GM18519 (cell line): ENCODE measurements around the gene SNX20.

Source experiments
- ATAC-seq: cut with Tn5 transposase; IDR thresholded peaks from one replicate; pipeline ENCODE4 v1.9.1; 2021; ENCODE audit warnings: mild to moderate bottlenecking, moderate library complexity; ENCODE audit not compliant: unreplicated experiment, low FRiP score

Gene SNX20

DNA sequence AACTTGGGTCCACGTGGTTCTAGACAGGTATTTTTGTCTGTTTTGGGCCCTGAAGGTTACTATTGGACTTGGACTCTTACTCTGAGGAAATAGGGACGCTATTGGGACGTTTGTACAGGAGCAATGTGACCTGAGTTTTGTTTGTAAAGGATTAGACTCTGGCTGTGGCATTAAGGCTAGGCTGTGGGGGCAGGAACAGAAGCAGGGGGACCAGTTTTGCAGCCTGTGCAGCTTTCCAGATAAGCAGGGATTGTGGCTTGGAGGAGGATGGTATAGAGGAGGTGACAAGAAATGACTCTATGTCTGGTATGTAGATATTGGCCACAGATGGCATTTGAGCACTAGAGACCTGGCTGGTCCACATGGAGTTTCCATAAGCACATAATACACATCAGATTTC, 25.1 kb upstream of the SNX20 start:
- no peak for ATAC-seq

DNA sequence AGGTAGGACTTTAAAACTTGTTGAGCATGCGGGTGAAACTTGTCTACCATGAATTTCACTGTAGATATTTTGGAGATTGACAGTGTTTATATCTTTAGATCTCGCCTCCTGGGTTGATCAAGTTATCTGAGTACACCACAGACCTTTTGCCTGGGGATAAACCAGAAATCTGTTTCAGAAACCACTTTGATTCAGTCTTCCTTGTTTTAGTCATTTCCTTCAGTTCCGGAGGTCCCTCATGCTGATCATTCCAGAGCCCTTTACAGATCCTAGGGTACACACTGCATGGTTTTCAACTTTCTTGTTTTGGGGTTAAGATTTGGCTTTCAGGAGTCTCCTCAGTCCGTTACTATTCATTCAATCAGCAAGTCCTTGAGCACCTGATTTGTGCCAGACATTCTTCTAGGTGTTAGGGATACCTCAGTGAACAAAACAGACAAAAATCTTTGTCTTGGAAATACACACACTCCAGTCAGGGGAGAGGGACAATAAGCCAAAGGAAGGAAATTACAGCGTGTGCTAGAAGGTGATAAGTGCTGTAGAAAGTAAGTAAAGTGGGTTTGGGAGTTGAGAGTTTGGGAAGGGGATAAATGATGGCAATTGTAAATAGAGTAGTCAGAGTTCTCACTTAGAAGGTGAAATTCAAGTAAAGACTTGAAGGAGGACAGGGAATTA, 24.5 kb upstream of the SNX20 start:
- no peak for ATAC-seq

DNA sequence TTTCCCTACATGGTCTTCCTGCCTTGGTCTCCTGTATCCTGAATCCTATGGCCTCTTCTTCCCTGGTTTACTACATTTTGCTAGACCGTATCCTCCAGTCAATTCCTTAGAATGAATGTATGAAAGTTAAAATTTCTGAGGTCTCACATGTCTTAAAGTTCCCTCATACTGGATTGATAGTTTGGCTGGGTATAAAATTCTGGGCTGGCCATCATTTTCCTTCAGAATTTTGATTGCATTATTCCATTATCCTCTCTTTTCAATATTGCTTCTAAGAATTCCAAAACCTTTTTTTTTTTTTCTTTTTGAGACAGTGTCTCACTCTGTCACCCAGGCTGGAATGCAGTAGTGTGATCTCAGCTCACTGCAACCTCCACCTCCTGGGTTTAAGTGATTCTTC, 23.1 kb upstream of the SNX20 start:
- no peak for ATAC-seq

DNA sequence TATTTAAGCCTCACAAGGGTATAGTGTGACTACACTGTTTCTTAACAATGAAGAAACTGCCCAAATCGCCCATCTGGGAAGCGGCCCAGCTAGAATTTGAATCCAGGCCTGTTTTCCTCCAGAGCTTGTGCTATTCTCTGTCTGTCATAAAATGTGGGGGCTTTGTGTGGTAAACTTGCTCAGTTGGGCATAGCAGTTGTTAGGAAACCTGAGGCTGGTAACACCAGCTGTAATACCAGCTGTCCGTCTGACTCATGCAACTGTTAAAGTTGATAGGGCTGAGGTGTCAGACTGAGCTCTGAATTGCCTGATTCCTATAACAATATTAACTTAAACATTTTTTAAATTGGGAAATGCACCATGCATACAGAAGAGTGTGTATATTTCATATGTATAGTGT, 21.6 kb upstream of the SNX20 start:
- ATAC-seq: no peak

DNA sequence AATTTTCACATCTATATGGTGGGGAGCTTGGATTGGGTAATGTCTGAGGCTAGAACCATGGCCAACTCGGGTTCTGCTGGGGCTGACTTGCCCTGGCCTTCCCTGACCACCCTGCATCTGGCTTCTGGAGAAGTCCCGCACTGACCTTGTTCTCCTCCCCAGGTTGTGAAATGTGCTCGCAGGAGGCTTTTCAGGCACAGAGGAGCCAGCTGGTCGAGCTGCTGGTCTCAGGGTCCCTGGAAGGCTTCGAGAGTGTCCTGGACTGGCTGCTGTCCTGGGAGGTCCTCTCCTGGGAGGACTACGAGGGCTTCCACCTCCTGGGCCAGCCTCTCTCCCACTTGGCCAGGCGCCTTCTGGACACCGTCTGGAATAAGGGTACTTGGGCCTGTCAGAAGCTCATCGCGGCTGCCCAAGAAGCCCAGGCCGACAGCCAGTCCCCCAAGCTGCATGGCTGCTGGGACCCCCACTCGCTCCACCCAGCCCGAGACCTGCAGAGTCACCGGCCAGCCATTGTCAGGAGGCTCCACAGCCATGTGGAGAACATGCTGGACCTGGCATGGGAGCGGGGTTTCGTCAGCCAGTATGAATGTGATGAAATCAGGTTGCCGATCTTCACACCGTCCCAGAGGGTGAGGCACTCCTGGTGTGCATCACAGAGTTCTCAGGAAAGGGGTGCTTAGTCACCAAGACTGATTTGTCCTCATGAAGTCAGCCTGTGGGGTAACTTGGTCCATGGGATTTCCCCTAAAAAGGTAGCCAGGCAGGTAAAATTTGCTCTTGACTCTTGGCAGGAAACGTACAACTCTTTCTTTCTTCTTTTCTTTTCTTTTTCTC, 18.4 kb upstream of the SNX20 start:
- no peak for ATAC-seq

DNA sequence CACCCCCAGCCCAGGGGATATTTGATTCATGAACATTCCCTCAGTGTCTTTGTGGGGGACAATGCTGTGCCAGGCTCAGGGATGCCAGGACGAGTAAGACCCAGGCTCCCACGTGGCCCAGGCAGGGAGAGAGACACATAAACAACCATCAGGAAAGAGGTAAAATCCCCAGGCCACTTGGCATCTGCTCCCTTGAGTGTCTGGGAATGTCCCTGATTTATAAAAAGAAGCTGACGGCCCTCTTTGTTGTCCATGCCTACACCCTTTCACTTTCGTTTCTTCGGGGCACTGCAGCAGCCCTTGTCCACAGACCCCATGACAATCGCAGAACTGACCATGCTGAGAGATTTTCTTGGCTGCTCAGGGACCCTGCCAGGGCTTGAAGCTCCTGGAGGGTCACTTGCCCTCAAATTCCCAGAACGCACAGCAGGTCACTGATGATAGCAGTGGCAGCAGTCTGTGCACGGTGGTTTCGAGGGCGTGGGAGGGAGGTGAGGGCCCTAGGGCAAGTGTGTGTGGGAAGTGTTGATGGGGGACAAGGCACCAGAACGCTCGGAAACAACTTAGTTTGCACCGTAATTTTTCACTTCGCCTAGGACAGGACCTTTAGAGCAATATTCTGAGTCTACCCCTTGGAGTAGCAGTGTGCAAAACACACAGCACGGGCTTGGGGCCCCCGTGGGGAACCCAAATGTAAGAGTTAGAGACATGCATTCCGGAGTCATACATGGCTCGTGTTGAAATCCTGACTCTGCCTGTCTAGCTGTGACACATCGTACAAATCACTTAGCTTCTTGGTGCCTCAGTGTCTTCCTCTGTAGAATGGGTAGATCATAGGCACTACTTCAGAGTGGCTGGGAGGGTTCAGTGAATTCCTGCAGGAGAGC, 17.0 kb upstream of the SNX20 start:
- ATAC-seq: peak; percentile 31

DNA sequence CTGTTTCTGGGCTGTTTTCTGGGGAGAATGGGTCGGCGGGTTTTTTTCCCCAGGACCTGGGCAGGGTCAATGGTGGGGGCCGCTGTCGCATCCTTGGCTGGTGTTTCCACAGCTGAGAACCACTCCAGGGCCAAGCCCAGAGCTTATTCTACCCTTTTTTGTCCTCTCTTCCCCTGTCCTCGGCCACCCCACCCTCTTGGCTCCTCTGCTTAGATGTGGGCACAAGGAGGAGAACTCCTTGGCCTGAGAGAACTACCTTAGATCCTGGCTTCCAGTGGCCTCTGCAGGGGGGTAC, 16.3 kb upstream of the SNX20 start:
- no peak for ATAC-seq

DNA sequence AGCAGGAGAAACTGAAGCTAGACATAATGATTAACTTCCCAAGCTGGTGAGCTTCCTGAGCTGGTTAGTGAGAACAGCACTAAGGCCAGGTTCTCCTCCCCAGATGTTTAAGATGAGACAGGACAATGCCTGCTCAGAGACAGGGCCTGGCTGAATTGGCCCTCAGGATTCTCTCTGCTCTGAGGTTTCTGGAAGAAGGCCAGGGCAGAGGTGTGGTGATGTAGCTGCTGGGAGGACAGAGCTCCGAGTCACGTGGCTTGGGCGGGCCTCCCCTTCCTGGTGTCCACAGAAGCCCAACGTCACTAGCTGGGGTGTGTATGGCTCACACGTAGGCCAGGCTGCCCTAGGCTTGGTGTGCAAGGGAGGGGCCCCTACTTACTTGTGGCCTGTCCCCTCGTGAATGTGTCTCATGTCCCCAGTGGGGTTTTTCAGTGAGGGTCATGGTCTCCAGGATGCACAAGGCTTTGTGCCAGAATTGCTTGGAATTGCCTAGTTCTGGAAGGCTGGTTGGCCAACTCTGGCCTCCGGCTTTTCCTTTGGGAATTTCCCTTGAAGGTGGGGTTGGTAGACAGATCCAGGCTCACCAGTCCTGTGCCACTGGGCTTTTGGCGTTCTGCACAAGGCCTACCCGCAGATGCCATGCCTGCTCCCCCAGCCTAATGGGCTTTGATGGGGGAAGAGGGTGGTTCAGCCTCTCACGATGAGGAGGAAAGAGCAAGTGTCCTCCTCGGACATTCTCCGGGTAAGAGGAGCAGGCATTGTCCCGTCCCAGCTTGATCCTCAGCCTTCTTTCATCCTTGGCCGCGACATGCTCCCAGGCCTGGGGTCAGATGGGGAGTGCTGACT, 15.7 kb upstream of the SNX20 start:
- ATAC-seq: no peak

DNA sequence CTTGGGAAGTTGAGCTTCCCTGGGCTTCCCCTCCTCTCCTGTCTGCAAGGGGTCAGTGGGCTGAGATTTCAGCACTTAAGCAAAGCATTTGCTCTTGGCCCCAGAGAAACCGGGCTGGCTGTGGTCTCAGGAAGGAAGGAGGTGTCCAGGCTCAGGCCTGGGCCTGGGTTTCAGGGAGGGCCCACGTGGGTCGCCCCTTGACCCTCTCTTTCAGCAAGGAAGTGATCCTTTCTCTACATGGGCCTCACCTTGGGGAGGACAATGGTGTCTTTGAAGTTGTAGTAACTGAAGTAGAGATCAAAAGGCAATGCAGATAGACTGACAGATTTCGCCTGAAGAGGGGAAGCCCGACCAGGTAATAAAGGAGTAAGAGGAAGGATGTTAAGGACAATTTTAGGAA, 15.0 kb upstream of the SNX20 start:
- no peak for ATAC-seq

DNA sequence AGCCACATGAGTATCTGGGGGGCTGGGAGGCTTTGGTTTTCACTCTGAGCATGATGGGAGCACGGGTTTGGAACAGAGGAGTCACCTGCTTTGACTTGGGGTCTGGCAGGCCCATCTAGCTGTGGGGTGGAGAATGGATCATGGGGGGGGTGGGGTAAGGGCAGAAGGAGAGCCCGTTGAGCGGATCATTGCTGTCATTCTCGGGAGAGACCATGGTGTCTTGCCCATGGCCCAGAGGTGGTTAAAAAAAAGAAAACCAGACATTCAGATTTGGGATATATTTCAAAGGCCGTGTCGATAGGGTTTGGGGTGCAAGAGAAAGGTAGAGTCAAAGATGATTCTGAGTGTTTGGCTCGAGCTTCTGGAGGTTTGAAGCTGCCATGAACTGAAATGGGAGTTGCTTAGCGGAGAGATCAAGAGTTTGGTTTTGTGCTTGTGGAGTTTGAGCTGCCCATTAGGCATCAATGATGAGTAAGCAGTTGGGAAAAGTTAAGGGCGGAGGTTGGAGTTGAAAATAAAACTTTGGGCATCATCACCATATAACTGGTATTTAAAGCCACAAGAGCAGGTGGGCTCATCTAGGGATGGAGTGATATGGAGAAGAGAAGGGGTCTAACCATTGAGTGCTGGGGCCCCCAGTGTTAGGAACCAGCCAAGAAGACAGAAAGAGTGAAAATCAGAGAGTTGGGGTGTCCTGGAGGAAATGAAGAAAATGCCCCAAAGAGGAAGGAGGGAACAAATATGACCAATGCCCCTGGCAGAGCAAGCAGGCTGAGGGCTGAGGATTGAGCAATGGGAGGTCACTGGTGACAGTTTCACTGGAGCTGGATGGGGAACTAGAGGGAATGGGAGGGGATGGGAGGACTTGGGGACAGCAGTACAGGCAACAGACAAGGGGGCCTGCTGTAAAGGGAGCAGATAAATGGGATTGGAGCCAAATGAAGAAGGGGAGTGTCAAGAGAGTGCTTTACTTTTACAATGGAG, 14.2 kb upstream of the SNX20 start:
- ATAC-seq: no peak

DNA sequence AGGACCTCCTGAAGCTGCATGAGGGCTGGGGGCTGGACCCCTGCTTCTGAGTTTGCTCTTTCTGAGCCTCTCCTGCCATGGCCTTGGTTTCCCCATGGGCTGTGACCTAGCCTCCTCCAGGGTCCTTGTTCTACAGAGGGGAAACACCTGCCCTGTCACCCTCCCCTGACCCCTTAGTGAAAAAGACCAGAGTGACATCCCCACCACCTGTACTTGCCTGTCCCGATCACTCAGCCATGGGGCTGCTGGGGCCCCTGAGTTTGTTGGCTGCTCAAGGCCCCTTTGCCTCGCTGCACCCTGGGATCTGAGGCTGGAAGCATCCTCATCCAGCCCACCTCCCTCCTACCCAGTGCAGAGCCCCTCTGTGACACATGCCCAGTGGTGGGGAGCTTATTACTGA, 13.1 kb upstream of the SNX20 start:
- no peak for ATAC-seq

DNA sequence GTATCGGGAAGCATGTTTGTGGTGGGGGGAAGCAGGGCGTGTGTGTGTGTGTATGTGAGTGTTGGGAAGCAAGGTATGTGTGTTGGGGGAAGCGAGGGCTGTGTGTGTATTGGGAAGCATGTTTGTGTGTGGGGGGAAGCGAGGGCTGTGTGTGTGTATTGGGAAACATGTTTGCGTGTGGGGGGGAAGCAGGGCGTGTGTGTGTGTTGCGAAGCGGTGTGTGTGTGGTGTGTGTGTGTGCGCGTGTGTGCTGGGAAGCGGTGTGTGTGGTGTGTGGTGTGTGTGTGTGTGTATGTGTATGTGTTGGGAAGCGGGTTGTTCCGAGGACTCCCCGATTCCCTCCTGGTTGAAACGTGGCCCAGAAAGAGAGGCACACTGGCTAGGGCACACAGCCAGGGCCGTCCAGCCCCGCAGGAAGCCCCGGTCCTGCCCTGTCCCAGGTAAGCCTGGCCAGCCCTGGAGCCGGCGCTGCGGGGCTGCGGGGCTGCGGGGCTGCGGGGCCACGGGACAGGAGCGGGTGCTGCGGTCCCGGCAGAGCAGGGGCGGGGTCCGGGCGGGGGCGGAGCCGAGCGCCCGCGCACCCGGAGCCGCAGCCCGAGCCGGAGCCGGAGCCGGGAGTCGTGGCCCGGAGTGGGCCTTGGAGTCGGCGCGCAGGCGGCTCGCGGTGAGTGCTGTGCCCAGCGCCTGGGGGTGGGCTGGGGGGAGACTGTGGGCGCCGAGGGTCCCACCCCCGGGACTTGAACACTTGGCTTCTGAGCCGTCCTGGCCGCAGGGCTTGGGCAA, 12.1 kb upstream of the SNX20 start, which contains the start of gene NOD2:
TSS of gene NOD2 (plus strand) at position 608 of the 783 bp plus-strand sequence. CDS start 5,890 bp downstream, outside the sequence.
- no peak for ATAC-seq

DNA sequence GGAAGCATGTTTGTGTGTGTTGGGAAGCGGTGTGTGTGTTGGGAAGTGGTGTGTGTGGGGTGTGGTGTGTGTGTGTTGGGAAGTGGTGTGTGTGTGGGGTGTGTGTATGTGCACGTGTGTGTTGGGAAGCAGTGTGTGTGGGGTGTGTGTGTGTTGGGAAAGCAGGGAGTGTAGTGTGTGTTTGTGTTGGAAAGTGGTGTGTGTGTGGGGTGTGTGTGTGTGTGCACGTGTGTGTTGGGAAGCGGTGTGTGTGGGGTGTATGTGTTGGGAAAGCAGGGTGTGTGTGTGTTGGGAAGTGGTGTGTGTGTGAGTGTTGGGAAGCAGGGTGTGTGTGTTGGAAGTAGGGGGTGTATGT, 11.5 kb upstream of the SNX20 start:
- no peak for ATAC-seq

DNA sequence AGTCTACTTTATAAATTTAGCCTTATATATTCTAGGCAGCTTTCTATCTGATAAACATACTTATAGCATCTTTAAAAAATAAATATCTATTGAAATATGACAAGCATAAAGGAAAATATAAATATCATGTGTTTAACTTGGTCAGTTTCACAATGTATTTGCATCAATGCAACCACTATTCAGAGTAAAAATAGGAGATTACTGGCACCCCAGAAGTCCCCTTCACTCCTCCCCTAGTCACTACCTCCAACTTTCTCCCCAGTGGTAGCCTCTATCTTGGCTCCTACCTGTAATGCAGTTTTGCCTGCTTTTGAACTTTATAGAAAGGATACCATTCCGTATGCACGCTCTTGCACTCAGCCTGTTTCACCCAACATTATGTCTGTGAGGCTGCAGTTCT, 9.1 kb upstream of the SNX20 start:
- no peak for ATAC-seq

DNA sequence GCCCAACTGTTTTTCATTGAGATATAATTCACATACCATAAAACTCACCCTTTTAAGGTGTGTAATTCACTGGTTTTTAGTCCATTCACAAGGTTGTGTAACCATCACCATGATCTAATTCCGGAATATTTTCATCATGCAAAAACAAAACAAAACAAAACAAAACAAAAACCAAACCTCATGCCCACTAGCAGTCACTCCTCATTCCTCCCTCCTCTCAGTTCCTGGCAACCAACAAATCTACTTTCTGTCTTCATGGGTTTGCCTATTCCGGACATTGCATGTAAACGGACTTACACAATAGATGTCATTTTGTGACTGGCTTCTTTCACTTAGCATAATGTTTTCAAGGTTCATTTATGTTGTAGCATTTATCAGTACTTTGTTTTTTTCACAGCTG, 7.8 kb upstream of the SNX20 start:
- ATAC-seq: no peak

DNA sequence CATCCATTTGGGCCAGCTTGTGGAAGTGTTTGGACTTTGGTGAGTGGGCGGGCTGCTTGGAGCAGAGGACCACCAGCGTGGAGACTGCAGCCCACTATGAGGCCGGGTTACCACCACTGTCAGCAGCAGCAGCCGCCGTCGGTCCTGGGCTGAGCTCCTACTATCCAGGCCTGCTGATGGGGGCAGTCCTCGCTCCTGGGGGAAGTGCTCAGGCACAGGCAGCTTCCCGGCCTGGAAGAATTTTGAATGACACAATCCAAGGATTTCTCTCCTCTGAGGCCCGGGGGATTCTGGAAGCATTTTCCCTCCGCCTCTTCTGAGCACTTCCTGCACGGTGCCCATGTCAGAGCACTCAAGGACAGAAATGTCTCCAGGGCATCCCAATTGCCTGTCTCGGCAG, 7.0 kb upstream of the SNX20 start:
- ATAC-seq: no peak

DNA sequence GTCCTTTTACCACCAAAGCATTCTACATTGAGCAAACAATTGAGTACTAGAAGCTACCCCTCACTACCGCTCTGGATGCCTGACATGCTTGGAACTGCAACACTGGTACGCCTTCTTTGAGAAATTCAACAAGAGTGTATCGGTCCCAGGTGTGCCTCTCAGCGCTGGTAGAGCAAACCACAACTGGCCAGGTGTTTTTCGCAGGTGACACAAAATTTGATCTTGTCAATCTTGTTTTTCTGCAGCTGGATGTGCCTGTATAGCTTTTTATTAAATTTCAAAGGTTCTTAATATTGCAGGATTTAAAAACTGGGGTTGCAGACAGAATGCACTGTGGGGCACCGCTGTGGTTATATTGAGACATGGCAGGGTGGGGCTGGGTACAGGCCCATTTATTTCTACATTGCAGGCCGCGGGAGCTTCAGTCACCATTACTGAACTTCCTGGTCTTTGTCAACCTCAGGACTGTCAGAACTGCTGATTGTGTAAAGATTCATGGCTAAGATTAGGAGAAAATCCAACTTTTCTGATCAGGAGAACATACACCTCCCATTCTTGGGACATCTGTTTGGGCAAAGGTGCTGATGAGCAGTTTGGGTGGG, 4.5 kb upstream of the SNX20 start:
- no peak for ATAC-seq

DNA sequence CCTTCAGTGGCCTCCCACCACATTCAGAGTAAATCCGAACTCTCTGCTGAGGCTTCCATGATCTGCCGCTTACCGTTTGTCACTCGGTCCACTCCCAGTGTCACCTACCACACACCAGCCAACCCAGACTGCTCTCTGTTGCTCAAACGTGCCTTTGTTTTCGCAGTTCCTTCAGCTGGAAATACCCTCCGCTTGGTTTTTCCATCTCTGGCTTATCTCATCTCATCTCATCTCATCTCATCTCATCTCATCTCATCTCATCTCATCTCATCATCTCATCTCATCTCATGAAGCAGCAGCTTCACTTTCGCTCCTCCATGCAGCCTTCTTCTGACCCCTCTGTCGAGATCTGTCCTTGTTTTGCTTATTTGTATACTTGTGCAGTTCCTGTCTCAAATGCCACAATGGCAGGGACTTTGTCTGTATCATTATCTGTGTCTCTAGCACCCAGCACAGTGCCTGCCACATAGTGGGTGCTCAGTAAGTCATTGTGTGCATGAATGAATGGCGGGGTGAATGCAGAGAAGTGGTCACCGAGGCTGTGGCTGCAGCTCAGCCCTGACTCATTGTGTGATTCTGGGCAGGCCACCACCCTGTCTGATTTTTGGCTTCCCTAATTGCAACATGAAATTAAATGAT, 3.8 kb upstream of the SNX20 start:
- no peak for ATAC-seq
